ENCODE data around the gene SPINK14.

Gene SPINK14

GRCh38 chr5:148193202-148193601, 24.9 kb downstream of the SPINK14 start:
- no peak overlapping the region for H3K27ac ChIP-seq
- TF ChIP-seq ZFX (IDR thresholded peaks at IDR 0.05; ENCODE audit: borderline replicate concordance), result no peak
- TF ChIP-seq, protein P1, sequence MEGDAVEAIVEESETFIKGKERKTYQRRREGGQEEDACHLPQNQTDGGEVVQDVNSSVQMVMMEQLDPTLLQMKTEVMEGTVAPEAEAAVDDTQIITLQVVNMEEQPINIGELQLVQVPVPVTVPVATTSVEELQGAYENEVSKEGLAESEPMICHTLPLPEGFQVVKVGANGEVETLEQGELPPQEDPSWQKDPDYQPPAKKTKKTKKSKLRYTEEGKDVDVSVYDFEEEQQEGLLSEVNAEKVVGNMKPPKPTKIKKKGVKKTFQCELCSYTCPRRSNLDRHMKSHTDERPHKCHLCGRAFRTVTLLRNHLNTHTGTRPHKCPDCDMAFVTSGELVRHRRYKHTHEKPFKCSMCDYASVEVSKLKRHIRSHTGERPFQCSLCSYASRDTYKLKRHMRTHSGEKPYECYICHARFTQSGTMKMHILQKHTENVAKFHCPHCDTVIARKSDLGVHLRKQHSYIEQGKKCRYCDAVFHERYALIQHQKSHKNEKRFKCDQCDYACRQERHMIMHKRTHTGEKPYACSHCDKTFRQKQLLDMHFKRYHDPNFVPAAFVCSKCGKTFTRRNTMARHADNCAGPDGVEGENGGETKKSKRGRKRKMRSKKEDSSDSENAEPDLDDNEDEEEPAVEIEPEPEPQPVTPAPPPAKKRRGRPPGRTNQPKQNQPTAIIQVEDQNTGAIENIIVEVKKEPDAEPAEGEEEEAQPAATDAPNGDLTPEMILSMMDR (IDR thresholded peaks at IDR 0.05), result no peak

- no peak for TF ChIP-seq ZFX (IDR thresholded peaks at IDR 0.05; ENCODE audit: borderline replicate concordance)
- TF ChIP-seq, protein P1 (IDR thresholded peaks at IDR 0.05), result no peak
These were observed 32.8 kb downstream of the SPINK14 start for GRCh38 chr5:148201151-148201550.

DNA sequence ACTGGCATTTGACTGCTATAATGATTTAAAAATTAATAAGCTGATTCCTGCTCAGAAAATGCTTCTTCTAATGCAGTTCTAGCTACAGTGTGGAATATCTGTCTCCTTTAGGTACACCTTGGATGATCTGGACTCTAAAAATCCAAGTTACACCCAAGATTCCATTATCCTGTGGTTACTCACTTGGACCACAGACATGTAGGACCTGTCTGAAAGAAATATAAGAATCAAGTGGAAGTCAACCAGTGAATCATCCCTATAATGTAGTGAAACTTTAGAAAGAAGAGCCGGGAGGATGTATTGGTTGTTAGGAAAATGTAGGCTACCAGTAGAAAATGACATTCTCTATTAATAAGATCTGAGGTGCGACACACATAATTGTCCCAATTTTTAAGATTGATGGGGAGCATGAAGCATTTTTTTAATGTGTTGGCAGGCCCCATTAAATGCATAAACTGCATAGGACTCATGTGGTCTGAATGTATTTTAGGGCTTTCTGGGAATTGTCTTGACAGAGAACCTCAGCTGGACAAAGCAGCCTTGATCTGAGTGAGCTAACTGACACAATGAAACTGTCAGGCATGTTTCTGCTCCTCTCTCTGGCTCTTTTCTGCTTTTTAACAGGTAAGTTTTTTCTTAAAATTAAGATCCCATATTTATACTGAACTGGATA, 34.3 kb downstream of the SPINK14 start, which contains the start of gene SPINK6:
SPINK6 (plus strand) TSS at position 512 of the 673 bp plus-strand sequence; CDS start at position 567, 55 bp downstream.
- H3K27ac ChIP-seq, result no peak within 1 kb of the TSS
- no peak for TF ChIP-seq ZFX (IDR thresholded peaks at IDR 0.05; ENCODE audit: borderline replicate concordance)
- TF ChIP-seq, protein P1 (IDR thresholded peaks at IDR 0.05), result no peak

More at GRCh38 chr5:148201151-148201550, 32.8 kb downstream of the SPINK14 start:
- no peak overlapping the region for H3K27ac ChIP-seq

DNA sequence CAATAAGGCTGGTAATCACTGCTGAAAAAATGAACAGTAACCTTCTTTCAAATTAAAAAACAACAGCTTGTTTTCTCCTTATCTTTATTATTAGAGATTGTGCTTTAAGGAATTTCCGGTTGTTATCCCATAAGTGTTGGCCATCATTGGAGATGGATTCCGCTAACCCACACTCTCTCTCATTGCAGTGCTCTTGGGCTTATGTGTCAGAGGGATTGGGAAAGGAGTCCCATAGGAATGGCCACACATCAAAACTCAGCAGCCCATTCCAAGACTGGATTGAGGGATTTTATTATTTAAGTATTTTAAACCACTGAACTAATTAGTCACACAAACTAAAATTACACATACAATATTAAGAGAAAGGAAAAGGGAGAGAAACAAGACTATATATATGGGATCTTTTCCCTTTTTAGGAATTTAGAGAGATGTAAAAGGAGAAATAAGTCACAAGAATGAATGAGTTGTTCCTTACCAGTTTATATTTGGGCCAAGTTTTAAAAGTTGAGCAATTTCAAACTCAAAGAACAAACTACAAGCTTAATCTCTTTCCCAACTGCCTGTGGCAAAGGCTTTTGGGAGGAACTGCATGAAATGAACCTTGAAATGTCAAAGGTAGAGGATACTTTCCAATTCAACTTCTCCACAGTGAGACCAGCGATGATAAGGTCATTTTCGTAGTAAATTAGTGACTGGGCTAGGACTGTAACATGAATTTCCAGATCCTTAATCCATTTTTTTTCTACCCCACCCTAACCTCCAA, 36.9 kb downstream of the SPINK14 start:
- TF ChIP-seq, protein P1 (IDR thresholded peaks at IDR 0.05), result no peak
- TF ChIP-seq ZFX (IDR thresholded peaks at IDR 0.05; ENCODE audit: borderline replicate concordance), result no peak
- H3K27ac ChIP-seq, result no peak overlapping the region

GRCh38 chr5:148205865-148206264, 37.5 kb downstream of the SPINK14 start:
- TF ChIP-seq, protein P1 (IDR thresholded peaks at IDR 0.05), result no peak
- TF ChIP-seq ZFX (IDR thresholded peaks at IDR 0.05; ENCODE audit: borderline replicate concordance), result no peak
- no peak overlapping the region for H3K27ac ChIP-seq

GRCh38 chr5:148206620-148207019, 38.3 kb downstream of the SPINK14 start:
- H3K27ac ChIP-seq, result no peak overlapping the region
- TF ChIP-seq, protein P1 (IDR thresholded peaks at IDR 0.05), result no peak
- no peak for TF ChIP-seq ZFX (IDR thresholded peaks at IDR 0.05; ENCODE audit: borderline replicate concordance)

DNA sequence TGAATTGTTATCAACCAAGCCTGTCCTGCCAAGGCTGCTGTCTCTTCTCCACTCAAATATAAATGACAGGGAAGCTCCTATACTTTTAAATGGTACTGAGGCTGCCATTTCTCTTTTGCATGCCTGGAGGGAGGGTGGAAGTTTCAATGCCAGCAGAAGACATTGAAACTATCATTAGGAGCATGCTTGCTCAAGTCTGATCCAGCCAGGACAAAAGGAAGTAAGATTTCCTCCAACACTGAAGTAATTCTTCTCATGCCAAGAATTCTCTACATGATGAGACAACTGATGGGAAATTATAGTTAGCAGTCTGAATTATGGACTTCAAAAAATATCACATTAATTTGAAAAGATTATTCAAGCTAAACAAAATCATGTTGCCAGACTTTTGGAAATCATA, 39.9 kb downstream of the SPINK14 start:
- TF ChIP-seq, protein P1 (IDR thresholded peaks at IDR 0.05), result no peak
- TF ChIP-seq ZFX (IDR thresholded peaks at IDR 0.05; ENCODE audit: borderline replicate concordance), result no peak
- H3K27ac ChIP-seq, result no peak overlapping the region
